Tibial nerve (tissue), 4 donors: ENCODE results near the gene ROR1. TPM values are rescaled to one million over a fixed set of nuclear protein-coding genes. Genes with fewer than 3 reads are reported as not detected.
A peak's percentile ranks its signal among the peaks of the same experiment; 100 is the strongest.

Experiments
- DNase-seq, 2 donors: peaks; one replicate each; pipeline ENCODE4 v3.0.0-alpha.2; 2019; ENCODE audit warnings: low spot score in 2 of 2
- H3K27ac ChIP-seq, 4 donors: fragments of 200-600 bp; sonication (generic) in 3 of 4; one replicate each; pipeline ENCODE4 v1.5.1; 2017 to 2019; ENCODE audit warnings: mild to moderate bottlenecking in 1 of 4
- H3K27me3 ChIP-seq, 2 donors: fragments of 200-600 bp; sonication (generic) in 1 of 2; one replicate each; pipeline versions ENCODE4 v1.5.1 to v1.6.0; 2017 to 2019
- H3K36me3 ChIP-seq, 3 donors: fragments of 200-600 bp; sonication (generic); one replicate each; pipeline ENCODE4 v1.5.1; 2018 to 2019
- H3K4me1 ChIP-seq, 4 donors: fragments of 200-600 bp; sonication (generic) in 3 of 4; one replicate each; pipeline ENCODE4 v1.5.1; 2017 to 2019
- H3K4me3 ChIP-seq, 4 donors: fragments of 200-600 bp; sonication (generic) in 3 of 4; one replicate each; pipeline ENCODE4 v1.5.1; 2017 to 2019; ENCODE audit warnings: mild to moderate bottlenecking in 1 of 4, moderate library complexity in 1 of 4
- H3K9me3 ChIP-seq, 4 donors: fragments of 200-600 bp; sonication (generic) in 3 of 4; one replicate each; pipeline ENCODE4 v1.5.1; 2017 to 2019
- CTCF ChIP-seq, 5 experiments: fragments of 200-600 bp in 3 of 5; fragments of 450-650 bp in 2 of 5; sonication (generic) in 3 of 5; IDR thresholded peaks; one replicate each; pipeline ENCODE4 v1.5.1; 2016 to 2019; ENCODE audit warnings: antibody characterized with exemption in 5 of 5, mild to moderate bottlenecking in 3 of 5, moderate library complexity in 2 of 5
- EP300 ChIP-seq, 2 donors: sonication (generic); formaldehyde crosslinking; IDR thresholded peaks; one replicate each; pipeline ENCODE4 v1.6.1; 2017; ENCODE audit warnings: antibody characterized with exemption in 2 of 2, mild to moderate bottlenecking in 1 of 2
- POLR2A ChIP-seq, 2 donors: fragments of 450-650 bp; IDR thresholded peaks; one replicate each; pipeline ENCODE4 v1.6.1; 2017; ENCODE audit warnings: antibody characterized with exemption in 2 of 2, mild to moderate bottlenecking in 2 of 2, moderate library complexity in 2 of 2
- WGBS, 2 donors: methylation state at CpG; one replicate each; pipeline ENCODE4 v1.1.5; 2018; 5-methylcytosine and 5-hydroxymethylcytosine counted together
- total RNA-seq, 4 donors: library from RNA; depleted of rRNA; stranded (reverse); fragments of >200 nt; gene quantifications; one replicate each; pipeline ENCODE4 v1.1.0, GENCODE V29; 2016

The ROR1 gene
- total RNA-seq, 4 donors from 2014 or later = 10.5 to 47.7 (median 43.7) TPM

GRCh38 chr1:63924600-63924999, 150.8 kb downstream of the ROR1 start:
- WGBS, 2 donors = 91 to 94% methylated on average over 3 of the region's 3 CpGs
- H3K36me3 ChIP-seq = no peaks in the 10 kb centered on the region
- peaks cover 0 to 45% (median 21%) of the 10 kb centered on the region in 4 donors for H3K4me1 ChIP-seq

GRCh38 chr1:63928186-63929105, 154.6 kb downstream of the ROR1 start:
- H3K4me1 ChIP-seq = peaks cover 0 to 19% (median 13%) of the 10 kb centered on the region in 4 donors
- no peaks in the 10 kb centered on the region for H3K27me3 ChIP-seq
- WGBS, 2 donors = 45 to 54% methylated on average over 7 of the region's 7 CpGs
- H3K27ac ChIP-seq = peak overlapping the region in 2 of 4 donors; percentile 3 to 54
- no peaks in the 10 kb centered on the region for H3K36me3 ChIP-seq
- DNase-seq = no peak
- TF ChIP-seq EP300 (IDR thresholded peaks at IDR 0.05) (no peak), CTCF (IDR thresholded peaks at IDR 0.05) (no peak), POLR2A (IDR thresholded peaks at IDR 0.05) (no peak)
- H3K4me3 ChIP-seq = no peak overlapping the region
- no peaks in the 10 kb centered on the region for H3K9me3 ChIP-seq

More at GRCh38 chr1:63924600-63924999, 150.8 kb downstream of the ROR1 start:
- no peak for TF ChIP-seq CTCF (IDR thresholded peaks at IDR 0.05)
- TF ChIP-seq POLR2A (IDR thresholded peaks at IDR 0.05) = no peak
- no peak for TF ChIP-seq EP300 (IDR thresholded peaks at IDR 0.05)
- Histone ChIP-seq H3K27ac (no peak overlapping the region), H3K4me3 (no peak overlapping the region), H3K27me3 (no peaks in the 10 kb centered on the region), H3K9me3 (no peaks in the 10 kb centered on the region)
- no peak for DNase-seq

- Histone ChIP-seq H3K4me1 (peaks cover 0 to 19% (median 13%) of the 10 kb centered on the region in 4 donors), H3K36me3 (no peaks in the 10 kb centered on the region), H3K27me3 (no peaks in the 10 kb centered on the region), H3K27ac (peak overlapping the region in 2 of 4 donors; percentile 3 to 54), H3K9me3 (no peaks in the 10 kb centered on the region), H3K4me3 (no peak overlapping the region)
- TF ChIP-seq CTCF (IDR thresholded peaks at IDR 0.05) = no peak
- TF ChIP-seq EP300 (IDR thresholded peaks at IDR 0.05) = no peak
- no peak for TF ChIP-seq POLR2A (IDR thresholded peaks at IDR 0.05)
- DNase-seq = no peak
- 50 to 57% methylated on average over 3 of the region's 3 CpGs for WGBS, 2 donors
Measured at GRCh38 chr1:63929106-63929478, 155.3 kb downstream of the ROR1 start.

- TF ChIP-seq CTCF (IDR thresholded peaks at IDR 0.05) (no peak), POLR2A (IDR thresholded peaks at IDR 0.05) (no peak), EP300 (IDR thresholded peaks at IDR 0.05) (no peak)
- H3K4me1 ChIP-seq = peaks cover 0 to 24% (median 13%) of the 10 kb centered on the region in 4 donors
- no peak overlapping the region for H3K4me3 ChIP-seq
- H3K9me3 ChIP-seq = no peaks in the 10 kb centered on the region
- WGBS, 2 donors = 96 to 97% methylated on average over 2 of the region's 2 CpGs
- H3K27ac ChIP-seq = no peak overlapping the region
- no peaks in the 10 kb centered on the region for H3K36me3 ChIP-seq
- no peak for DNase-seq
- no peaks in the 10 kb centered on the region for H3K27me3 ChIP-seq
Measured at GRCh38 chr1:63931468-63931867, 157.7 kb downstream of the ROR1 start.

GRCh38 chr1:63934697-63935096, 160.9 kb downstream of the ROR1 start:
- TF ChIP-seq POLR2A (IDR thresholded peaks at IDR 0.05) = no peak
- Histone ChIP-seq H3K36me3 (no peaks in the 10 kb centered on the region), H3K27me3 (no peaks in the 10 kb centered on the region), H3K4me3 (no peak overlapping the region), H3K27ac (no peak overlapping the region), H3K9me3 (no peaks in the 10 kb centered on the region), H3K4me1 (peaks cover 0 to 5% (median 0%) of the 10 kb centered on the region in 4 donors)
- 88 to 98% methylated on average over 1 of the region's 1 CpG for WGBS, 2 donors
- DNase-seq = no peak
